GM21515 (cell line): Measurements from ENCODE around the gene TMEM182.

ENCODE experiments used
- ATAC-seq: cut with Tn5 transposase; IDR thresholded peaks from one replicate; pipeline ENCODE4 v1.9.1; 2021; ENCODE audit not compliant: unreplicated experiment

The TMEM182 gene, protein sequence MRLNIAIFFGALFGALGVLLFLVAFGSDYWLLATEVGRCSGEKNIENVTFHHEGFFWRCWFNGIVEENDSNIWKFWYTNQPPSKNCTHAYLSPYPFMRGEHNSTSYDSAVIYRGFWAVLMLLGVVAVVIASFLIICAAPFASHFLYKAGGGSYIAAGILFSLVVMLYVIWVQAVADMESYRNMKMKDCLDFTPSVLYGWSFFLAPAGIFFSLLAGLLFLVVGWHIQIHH

DNA sequence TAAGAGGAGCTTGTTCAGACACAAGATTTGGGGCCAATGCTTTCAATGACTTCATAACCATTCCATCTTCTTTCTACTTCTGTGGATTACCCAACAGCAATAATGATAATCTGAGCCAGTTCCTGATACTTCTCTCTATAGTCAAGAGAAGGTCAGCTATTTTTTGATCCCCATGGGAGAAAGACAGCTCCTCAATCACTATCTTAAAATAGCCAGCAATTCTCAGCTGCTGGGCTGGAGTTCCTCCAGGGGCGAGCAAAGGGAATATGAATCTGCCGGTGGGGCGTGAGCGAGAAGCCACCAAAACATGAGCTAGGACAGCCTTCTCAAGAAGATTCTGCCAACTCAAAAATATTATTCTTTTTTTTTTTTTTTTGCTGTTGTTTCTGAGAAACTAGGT is at the start of gene TMEM182:
Gene TMEM182 (plus strand): TSS at position 269 of the 400 bp plus-strand sequence. CDS start 187 bp downstream, outside the sequence.
- no peak for ATAC-seq

- no peak for ATAC-seq
These were observed 44.4 kb upstream of the TMEM182 start for GRCh38 chr2:102717308-102718018.

DNA sequence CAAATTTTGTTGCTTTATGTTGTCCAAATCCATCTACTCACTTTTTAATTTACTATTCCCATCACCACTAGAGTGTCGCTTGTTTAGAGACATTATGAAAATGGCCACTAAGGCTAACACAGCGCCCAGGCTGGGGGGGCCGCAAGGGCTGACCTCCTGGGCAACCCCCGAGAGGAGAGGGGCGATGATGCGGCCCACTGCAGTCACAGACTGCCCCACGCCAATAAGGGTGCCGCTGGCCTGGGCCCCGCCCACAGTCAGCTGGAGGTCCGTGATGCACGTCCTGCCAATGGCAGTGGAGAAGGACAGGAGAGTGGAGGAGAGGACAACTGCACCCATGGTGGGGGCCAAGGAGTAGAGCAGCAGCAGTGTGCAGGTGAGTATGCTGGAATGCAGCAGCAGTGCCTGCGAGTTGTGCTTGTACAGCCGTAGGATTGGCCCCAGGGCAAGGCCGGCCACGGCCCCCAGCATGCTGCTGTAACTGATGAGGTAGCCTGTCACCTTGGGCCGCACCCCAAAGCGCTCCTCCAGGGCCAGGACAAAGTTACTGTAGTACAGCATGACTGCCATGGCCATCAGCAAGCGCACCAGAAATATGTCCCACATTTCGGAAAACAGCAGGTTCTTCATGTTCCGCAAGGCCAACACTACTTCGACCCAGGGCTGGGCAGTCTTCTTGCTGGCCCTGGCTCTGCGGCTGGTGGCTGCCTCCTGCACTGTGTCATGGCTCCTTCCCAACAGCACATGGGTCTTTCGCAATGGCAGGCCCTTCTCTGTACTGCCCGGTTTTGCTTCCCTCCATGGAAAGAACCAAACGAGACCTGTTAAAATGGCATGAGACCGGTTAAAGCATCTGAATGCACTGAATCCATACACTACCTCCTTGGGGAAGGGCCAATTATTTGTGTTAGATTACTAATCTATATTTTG is 43.2 kb upstream of the TMEM182 start:
- no peak for ATAC-seq

- no peak for ATAC-seq
These were observed 37.8 kb upstream of the TMEM182 start for GRCh38 chr2:102724016-102724490.

GRCh38 chr2:102724553-102724952 is 37.3 kb upstream of the TMEM182 start:
- ATAC-seq: no peak

DNA sequence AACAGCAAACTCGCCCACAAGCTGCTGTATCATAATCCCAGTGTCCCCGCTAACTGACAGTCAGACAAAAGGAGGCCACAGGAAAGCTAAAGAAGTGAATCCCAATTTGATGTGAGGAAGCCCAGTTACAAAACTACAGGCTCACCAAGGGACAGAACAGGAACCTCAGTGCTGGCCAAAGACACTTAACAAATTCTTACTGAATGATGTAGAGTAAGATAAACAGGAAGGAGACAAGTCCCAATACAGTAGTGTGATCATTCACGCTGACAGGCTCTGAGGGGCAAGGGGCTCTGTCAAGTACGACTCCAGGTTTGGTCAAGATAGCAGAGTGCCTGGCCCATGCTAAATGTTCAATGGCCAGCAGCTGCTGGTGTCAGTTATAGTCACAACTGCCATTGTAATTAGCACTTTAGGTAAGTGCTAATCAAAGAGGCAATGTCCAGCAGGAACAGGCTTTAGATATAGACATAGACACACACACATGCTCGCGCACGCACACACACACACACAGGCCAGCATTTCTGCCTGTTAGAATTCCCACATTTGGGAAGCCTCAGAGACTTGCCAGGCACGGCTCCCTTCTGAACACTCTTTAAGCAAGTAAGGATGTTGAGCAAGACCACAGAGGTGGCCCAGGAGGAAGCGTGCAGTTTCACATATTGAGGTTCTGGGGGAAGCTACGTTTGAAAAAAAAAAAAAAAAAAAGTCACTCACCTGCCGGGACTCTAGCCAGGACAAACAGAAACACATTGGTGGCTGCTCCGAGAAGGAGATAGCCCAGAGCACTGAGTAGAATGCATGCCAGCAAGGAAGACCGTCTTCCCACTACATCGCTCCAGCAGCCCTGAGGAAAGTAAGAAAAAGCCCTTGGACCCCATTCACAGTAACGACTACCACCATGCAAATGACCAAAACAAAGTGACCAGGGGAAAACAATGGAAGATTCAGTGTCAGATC is 35.4 kb upstream of the TMEM182 start:
- ATAC-seq: no peak

- ATAC-seq: no peak
These were observed 26.3 kb upstream of the TMEM182 start for GRCh38 chr2:102735416-102736109.

DNA sequence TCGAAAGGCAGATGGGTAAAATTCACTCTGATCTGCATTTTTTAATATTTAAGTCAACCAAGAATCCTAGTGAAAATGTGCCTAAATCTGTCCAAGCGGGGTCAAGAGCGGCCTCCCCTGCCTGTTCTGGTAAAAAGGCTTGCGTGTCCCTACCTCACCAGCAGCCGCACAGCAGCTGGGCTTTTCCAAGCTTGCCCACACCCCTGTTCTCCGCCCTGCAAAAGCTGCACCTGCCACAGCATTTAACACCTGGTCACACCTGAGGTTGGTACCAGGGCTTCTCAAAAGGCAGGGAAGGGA is 25.8 kb upstream of the TMEM182 start:
- peak; percentile 15 for ATAC-seq

- peak; percentile 94 for ATAC-seq
These were observed 25.1 kb upstream of the TMEM182 start for GRCh38 chr2:102736410-102737409.

GRCh38 chr2:102737431-102737830 is 24.4 kb upstream of the TMEM182 start:
- no peak for ATAC-seq

DNA sequence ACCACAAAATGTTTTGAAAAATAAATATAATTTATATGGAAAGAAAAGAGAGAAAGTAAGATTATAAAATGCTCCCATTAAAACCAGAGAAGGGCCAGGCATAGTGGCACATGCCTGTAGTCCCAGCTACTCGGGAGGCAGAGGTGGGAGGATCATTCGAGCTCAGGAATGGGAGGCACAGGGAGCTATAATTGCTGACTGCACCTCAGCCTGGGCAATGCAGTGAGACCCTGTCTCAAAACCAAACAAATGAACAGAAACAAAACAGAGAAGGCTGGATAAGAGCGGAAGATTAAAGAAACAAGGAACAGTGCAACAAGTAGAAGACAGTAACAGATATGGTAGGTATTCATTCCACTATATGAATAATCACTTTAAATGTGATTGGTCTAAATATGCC is 18.6 kb upstream of the TMEM182 start:
- ATAC-seq: no peak

DNA sequence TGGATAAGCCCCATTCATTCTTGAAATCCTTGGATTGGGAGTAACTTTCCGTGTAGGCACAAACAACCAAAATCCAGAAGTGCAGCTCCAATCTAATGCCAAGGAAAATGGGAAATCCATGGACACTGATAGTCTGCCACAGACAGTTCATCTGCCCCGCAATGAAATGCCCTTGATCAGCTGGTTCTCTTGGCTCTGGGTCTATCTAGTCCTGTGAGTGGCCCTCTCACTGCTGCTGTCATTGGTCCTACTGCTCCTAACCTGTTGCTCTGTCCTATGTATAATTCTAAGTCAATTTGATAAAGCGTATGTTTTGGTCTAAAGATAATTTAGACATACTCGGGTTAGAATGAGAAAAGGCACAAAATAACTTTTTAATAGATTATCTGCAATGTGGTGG is 13.7 kb upstream of the TMEM182 start:
- ATAC-seq: no peak

GRCh38 chr2:102749938-102750337 is 11.9 kb upstream of the TMEM182 start:
- peak; percentile 83 for ATAC-seq

DNA sequence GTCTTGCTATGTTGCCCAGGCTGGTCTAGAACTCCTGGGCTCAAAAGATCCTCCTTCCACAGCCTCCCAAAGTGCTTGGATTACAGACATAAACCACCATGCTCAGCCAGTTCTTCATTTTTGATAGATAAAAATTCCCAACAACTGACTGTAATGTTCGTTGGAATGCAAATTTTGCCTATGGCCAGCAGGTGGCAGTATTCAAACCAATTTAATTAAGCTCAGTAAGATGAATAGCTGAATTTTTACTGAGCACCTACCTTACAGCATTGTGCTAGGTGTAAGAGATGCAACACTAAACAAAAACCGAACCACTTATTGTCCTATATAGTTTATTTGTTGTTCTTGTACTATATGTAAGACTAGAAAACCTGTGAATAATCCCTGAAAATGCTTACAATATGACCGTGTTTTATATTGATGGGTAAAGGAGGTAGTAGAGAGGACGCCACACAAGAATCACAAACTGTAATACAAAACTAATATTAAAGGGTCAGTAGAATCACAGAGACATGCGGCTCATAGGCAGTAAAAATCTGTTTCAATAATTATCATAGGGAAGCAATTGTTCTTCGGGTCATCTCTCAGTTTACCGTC is 8.2 kb upstream of the TMEM182 start:
- ATAC-seq: no peak

- ATAC-seq: no peak
These were observed 7.2 kb upstream of the TMEM182 start for GRCh38 chr2:102754456-102755145.

DNA sequence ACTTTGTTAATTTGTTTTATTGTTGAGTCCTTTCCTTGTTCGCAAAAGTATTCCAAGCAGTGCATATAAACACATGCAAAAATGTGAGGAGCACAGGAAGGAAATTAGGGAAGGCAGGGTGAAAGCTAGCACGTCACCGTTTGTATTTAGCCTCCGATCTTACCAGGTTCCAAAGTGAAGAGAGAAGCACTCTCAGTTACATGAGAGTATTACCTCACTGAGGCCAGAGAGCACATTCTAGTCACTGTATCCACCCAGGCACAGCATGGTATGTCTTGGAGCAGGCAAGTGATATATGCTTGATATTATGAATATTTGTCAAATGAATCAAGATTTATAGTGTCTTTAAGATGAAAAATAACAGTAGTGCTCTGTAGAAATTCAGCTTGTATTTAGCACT is 6.5 kb upstream of the TMEM182 start:
- no peak for ATAC-seq

DNA sequence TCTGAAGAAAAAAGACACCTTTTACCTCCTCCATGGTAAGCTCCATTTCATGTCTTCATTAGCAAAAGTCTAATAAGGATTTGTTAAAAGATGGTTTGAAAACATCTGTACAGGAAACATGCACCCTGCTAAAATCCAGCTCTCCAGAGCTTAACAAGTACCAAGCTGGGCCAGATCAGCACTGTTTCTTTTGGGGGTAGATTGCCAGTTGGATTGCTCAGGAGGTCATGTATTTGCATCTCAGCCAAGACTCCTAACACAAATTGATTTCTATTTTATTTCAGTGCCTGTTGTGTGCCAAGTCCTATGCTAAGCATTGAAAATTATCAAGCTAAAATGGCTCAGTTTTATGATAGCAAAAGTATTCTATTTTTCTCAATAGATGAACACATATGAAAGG is 3.4 kb upstream of the TMEM182 start:
- no peak for ATAC-seq

- no peak for ATAC-seq
These were observed 2.3 kb downstream of the TMEM182 start for GRCh38 chr2:102764083-102764482.
